Measurements from ENCODE around the gene FKBP5. TPM values are rescaled to one million over a fixed set of nuclear protein-coding genes. Genes with fewer than 3 reads are reported as not detected.
"Not testable (repeated sequence)": the region's sequence is repeated elsewhere in the genome, so short reads cannot be mapped to it uniquely, and the experiment has no call there.

The FKBP5 gene
- total RNA-seq, 1 donor, result 1.3 TPM

- no peak for TF ChIP-seq CTCF (IDR thresholded peaks at IDR 0.05; ENCODE audit: insufficient read depth, low read depth, low read length)
- no peak for DNase-seq (ENCODE audit: low read depth)
- H3K4me3 ChIP-seq (ENCODE audit: low read depth, low read length), result no peak overlapping the region
Measured at GRCh38 chr6:35547676-35548075, 141.0 kb downstream of the FKBP5 start.

GRCh38 chr6:35544769-35545361, 143.8 kb downstream of the FKBP5 start:
- TF ChIP-seq CTCF (IDR thresholded peaks at IDR 0.05; ENCODE audit: insufficient read depth, low read depth, low read length), result no peak
- no peak for DNase-seq (ENCODE audit: low read depth)

GRCh38 chr6:35543459-35544193, 145.1 kb downstream of the FKBP5 start:
- TF ChIP-seq CTCF (IDR thresholded peaks at IDR 0.05; ENCODE audit: insufficient read depth, low read depth, low read length), result no peak
- no peak for DNase-seq (ENCODE audit: low read depth)
- H3K4me3 ChIP-seq (ENCODE audit: low read depth, low read length), result no peak overlapping the region

More at GRCh38 chr6:35544769-35545361, 143.8 kb downstream of the FKBP5 start:
- H3K4me3 ChIP-seq (ENCODE audit: low read depth, low read length), result no peak overlapping the region

GRCh38 chr6:35541836-35542235, 146.9 kb downstream of the FKBP5 start:
- H3K4me3 ChIP-seq (ENCODE audit: low read depth, low read length), result no peak overlapping the region
- no peak for TF ChIP-seq CTCF (IDR thresholded peaks at IDR 0.05; ENCODE audit: insufficient read depth, low read depth, low read length)
- DNase-seq (ENCODE audit: low read depth), result no peak

- no peak overlapping the region for H3K4me3 ChIP-seq (ENCODE audit: low read depth, low read length)
- TF ChIP-seq CTCF (IDR thresholded peaks at IDR 0.05; ENCODE audit: insufficient read depth, low read depth, low read length), result no peak
- DNase-seq (ENCODE audit: low read depth), result no peak
Measured at GRCh38 chr6:35539223-35539622, 149.5 kb downstream of the FKBP5 start.

- DNase-seq (ENCODE audit: low read depth); H3K4me3 ChIP-seq (ENCODE audit: low read depth, low read length): not testable (repeated sequence)
Measured at GRCh38 chr6:35535847-35536246, 152.9 kb downstream of the FKBP5 start.

GRCh38 chr6:35534407-35535170, 154.1 kb downstream of the FKBP5 start:
- no peak for DNase-seq (ENCODE audit: low read depth)
- TF ChIP-seq CTCF (IDR thresholded peaks at IDR 0.05; ENCODE audit: insufficient read depth, low read depth, low read length), result no peak
- no peak overlapping the region for H3K4me3 ChIP-seq (ENCODE audit: low read depth, low read length)
